ENCODE data around the gene MTERF4.

MTERF4 gene

GRCh38 chr2:241132538-241133435, 30.7 kb upstream of the MTERF4 start:
- DNase-seq: no peak

DNA sequence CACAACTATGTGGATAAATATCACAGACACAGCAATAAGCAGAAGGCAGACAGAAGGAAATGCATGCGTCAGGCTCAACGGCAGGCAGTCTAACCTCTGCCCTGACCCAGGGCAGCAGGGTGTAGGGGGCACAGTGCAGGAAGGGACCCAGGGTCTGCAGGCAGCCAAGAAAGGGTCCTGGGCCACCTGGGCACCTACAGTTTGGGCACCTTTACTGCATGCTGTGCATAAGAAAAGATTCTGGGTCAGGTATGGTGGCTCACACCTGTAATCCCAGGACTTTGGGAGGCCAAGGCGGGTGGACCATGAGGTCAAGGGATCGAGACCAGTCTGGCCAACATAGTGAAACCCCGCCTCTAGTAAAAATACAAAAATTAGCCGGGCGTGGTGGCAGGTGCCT, 29.4 kb upstream of the MTERF4 start:
- DNase-seq: no peak

DNA sequence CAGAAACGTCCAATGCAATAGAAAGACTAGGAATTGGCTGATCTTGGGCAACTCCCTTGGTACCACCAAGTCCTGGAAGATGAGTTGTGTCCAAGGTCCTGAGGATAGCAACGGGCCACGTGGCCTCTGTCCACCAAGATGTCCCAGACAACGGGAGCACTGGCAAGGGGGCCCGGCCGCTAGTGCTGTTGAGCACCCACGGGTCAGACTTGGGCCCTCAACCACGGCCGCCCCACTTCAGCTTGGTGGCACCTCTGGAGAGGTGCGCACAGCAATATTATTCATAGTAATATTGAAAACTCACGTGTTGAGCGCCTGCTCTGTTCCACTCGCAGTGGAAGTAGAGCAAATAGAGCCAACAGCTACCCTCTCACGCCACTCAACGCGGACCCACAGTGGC, 28.2 kb upstream of the MTERF4 start:
- DNase-seq: peak; percentile 36

DNA sequence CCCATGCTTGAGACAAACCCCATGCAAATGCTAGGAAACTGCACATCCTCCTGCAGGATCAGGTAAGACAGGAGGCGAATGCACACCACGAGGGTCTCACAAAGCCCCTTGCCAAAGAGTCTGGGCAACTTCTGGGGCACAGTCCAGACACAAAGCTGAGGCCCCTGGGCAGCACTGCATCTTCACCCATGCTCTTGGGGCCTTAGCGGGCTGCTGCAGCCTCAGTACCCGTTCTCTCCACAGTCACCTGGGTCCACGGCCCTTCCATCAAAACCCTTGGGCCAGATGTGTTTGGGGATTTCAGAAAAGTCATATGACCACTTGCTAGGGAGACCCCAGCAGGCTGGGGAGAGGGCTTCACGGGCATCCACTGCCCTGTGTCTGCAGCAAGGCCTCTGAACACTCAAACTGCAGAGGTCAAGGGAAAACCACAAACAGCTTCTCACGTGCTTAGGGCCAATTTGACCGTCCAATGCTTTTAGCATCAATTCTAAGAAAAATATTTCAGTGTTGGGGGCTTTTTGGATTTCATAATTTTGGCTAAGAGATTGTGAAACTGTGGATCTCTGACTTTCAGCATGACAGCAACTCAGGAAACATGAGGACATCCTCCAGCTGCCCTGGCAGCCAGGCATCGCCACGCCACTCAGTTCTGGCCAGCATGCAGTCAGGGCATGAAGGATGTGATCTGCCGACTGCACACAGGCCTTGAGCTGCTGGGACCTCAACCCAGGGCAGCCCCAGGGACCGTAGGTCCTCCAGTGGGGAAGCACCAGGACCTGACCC, 27.2 kb upstream of the MTERF4 start:
- DNase-seq: peak; percentile 20

GRCh38 chr2:241128266-241128665, 26.2 kb upstream of the MTERF4 start:
- peak; percentile 25 for DNase-seq

GRCh38 chr2:241126771-241127202, 24.7 kb upstream of the MTERF4 start:
- DNase-seq: peak; percentile 21

- DNase-seq: peak; percentile 21
These were observed 24.1 kb upstream of the MTERF4 start for GRCh38 chr2:241126201-241126611.

- DNase-seq: peak; percentile 33
These were observed 23.5 kb upstream of the MTERF4 start for GRCh38 chr2:241125626-241126025.

GRCh38 chr2:241123816-241124536, 21.9 kb upstream of the MTERF4 start:
- DNase-seq: peak; percentile 29

GRCh38 chr2:241122376-241123002, 20.4 kb upstream of the MTERF4 start:
- DNase-seq: peak; percentile 25

- DNase-seq: no peak
These were observed 18.9 kb upstream of the MTERF4 start for GRCh38 chr2:241121008-241121407.

GRCh38 chr2:241120440-241120839, 18.4 kb upstream of the MTERF4 start:
- no peak for DNase-seq

DNA sequence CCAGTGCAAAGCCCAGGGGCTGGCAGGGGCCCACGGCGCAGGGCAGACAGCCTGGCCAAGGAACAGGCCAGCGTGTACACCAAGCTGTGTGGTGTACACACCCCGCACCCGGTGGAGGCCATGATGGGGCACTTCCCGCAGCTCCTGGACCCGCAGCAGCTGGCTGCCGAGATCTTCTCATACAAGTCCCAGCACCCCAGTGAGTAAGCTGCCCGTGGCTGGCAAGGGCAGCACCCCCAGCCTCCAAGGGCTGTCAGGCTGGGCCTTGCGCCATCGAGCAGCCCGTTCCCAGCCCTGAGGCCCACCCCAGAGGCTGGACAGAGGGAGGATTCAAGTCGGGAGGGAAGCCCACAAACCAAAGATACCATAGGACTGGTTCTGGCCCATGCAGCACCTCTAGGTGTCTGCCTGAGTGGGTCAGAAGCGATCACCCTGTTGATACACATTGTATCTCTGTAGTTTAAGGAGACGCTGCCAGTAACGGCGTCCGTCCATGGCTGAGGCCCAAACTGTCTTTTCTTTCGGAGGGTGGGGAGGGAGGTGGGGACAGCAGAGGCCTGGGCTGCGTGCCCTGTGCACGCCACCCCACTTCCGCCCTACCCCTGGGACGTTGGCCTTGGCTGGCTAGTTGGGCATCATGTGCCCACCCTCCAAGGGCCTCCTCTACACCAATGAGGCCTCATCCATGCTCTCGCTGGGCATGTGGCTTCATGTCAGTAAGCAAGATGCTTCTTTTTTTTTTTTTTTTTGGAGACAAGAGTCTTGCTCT, 16.8 kb upstream of the MTERF4 start:
- peak; percentile 30 for DNase-seq

- DNase-seq: no peak
These were observed 14.8 kb upstream of the MTERF4 start for GRCh38 chr2:241116606-241117560.

DNA sequence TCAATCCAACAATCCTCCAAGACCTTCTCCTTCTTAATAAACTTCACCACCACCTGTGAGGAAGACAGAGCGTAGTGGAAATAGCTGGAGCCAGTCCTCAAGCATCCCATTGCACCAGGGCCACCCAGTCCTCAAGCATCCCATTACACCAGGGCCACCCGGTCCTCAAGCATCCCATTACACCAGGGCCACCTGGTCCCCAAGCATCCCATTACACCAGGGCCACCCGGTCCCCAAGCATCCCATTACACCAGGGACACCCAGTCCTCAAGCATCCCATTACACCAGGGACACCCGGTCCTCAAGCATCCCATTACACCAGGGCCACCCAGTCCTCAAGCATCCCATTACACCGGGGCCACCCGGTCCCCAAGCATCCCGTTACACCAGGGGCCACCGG, 13.3 kb upstream of the MTERF4 start:
- DNase-seq: no peak

DNA sequence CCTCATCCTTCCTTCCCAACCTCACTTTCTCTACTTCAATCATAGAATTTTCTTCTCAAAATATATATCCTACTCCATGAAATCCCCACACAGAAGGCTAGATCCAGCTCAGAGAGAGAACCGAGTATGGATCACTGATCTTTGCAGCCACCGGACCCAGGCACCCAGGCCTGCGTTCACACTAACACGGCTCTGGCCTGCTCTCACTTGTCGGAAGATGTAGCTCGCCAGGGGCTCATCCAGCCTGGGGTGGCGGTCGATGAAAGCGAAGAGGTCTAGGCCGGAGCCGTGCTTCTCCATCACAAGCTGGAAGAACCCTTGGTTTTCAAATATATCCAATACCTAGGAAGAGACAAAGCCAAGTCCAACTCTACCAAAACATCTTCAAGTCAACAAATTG, 12.7 kb upstream of the MTERF4 start:
- no peak for DNase-seq

DNA sequence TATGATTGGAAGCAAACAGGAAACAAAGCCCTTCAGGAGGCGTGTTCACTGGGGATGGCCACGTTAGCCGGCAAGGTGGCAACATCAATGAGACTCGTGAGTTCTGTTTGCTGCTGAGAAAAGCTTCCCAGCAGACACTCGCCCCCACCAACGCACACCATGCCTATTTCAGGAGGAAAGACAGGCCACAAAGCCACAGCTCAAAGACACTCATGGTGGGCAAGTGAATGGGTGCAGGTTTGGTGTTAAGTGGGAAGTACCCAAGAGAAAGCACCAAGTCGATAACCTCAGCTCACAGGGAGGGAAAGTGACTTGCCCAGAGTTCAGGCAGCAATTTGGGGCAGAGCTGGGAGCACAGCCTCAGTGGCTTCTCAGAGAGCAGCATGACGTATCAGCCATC, 10.5 kb upstream of the MTERF4 start:
- DNase-seq: no peak

- DNase-seq: no peak
These were observed 10.0 kb upstream of the MTERF4 start for GRCh38 chr2:241112046-241112445.

GRCh38 chr2:241111440-241111805, 9.3 kb upstream of the MTERF4 start:
- DNase-seq: no peak

DNA sequence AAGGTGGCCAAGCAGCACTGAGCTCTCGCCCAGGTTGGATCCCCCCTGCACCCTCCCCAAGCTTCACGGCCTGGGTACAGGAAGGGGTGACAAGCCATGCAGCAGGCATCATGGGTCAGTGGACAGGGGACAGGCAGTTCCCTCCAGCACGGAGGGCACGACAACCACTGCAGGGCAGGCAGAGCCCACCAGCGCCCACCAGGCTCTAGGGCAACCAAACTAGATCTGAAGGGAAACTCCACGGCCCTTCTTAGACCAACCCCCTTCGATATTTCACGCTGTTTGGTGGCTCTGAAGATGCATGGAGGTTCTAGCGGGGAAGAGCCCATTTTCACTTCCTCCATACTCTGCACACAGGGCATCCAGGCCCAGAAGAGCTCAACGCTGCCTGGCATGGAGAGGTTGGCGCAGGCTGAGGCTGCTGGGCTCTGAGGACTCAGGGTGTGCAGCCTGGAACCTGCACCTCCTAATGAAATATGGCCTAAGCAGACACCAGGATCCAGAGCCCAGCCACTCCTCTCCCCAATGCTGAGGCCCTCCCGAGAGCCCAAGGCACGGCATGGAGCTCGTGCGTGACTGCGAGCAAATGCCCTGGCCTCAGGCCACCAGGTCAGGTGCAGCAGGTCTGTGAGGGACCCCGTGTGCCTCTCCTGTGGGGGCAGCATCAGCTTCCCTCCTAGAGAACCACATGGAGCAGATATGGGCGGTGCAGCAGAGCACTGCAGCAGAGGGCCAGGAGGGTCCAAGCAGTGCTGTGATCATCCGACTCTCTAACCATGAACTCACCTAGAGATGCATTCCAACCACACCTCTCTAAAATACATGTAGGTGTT, 8.7 kb upstream of the MTERF4 start:
- no peak for DNase-seq
